NK-92 (cell line): ENCODE results near the gene GRAMD4.
"Not testable (repeated sequence)": the region's sequence is repeated elsewhere in the genome, so short reads cannot be mapped to it uniquely, and the experiment has no call there.

Source experiments
- DNase-seq: peaks from one replicate; lab custom pipeline; 2025; ENCODE audit not compliant: unreplicated experiment; lab: John Stamatoyannopoulos, UW

Gene GRAMD4

DNA sequence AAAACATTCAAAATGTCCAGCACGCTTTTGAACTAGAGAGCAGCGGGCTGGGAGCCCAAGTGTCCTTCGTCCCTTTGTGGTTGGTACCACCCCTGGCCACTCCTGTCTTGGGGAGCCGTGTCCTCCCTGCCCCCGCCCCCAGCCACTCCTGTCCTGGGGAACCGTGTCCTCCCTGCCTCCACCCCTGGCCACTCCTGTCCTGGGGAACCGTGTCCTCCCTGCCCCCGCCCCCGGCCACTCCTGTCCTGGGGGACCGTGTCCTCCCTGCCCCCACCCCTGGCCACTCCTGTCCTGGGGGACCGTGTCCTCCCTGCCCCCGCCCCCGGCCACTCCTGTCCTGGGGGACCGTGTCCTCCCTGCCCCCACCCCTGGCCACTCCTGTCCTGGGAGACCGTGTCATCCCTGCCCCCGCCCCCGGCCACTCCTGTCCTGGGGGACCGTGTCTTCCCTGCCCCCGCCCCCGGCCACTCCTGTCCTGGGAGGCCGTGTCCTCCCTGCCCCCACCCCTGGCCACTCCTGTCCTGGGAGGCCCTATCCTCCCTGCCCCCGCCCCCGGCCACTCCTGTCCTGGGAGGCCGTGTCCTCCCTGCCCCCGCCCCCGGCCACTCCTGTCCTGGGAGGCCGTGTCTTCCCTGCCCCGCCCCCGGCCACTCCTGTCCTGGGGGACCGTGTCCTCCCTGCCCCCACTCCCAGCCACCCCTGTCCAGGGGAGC is 14.9 kb downstream of the GRAMD4 start:
- DNase-seq = not testable (repeated sequence)

- no peak for DNase-seq
Observed at GRCh38 chr22:46635756-46636155, 15.6 kb downstream of the GRAMD4 start.

- DNase-seq = no peak
Observed at GRCh38 chr22:46636221-46637002, 16.2 kb downstream of the GRAMD4 start.

DNA sequence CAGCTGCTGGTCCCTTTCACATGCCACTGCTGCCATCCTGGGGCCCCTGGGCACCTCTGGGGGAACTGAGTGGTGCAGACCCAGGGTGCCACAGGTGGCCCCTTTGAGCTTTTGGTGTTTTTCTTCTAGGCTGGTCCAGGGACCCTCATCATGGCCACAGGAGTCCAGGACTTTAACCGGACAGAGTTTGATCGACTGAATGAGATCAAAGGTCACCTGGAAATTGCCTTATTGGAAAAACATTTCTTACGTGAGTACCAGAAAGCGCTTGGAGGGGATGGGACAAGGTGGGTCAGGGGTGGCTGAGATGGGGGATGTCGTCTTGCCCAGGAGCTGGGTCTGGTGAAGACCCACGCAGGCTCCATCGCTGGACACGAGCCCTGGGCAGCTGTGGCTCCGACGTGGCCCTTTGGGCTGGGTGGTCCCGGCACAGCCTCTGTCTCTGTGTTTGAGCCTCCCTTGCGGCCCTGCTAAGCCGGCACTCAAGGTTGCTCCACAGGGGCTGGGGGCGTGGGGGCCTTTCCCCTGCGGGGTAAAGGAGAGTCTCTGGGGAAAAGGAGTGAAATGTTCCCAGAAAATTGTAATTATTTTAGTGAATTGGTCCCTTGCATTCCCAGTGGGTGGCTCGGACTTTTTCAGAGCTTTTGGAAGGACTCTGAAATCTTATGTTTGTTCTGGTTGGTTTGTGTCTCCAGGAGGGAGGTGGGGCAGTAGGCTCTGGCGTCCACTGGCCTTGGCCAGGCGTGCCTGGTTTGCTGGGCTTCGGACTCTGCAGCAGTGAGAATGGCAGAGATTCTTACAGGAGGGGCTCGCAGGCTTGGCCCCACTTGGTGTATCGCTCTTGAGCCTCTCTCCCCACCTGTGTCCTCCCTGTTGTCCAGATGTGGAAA is 17.8 kb downstream of the GRAMD4 start:
- no peak for DNase-seq

DNA sequence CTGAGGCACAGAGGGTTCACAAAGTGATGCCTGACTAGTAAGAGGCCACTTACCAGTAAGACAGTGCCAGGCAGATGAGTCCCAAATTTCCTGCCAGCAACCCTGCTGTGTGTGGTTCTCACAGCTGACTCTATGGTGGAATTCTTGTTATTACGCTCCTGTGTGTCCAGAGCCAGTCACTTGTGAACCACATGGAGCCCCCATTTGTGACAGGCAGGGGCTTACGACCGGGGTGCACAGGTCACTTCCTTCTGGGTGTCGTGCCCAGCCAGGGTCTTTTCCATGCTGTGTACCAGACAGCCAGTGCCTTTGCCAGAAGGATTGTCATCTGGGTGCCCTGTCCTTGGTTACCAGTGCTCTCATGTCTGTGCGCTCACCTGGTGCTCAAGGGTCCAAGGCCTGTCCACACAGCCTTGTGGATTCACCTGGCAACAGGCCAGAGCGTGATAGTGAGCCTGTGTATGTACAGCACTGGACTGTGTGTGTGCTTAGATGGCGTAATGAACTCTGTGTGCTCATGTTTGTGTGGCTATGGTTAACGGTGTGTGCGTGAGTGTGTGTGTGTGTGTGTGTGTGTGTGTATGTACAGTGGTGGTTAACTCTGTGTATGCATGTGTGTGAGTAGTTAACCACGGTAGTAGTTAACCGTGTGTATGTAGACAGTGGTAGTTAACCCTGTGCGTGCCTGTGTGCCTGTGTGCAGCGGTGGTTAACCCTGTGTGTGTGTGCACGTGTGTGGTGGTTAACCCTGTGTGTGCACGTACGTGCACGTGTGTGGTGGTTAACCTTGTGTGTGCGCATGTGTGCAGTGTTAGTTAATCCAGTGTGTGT is 18.6 kb downstream of the GRAMD4 start:
- no peak for DNase-seq

GRCh38 chr22:46639843-46640242 is 19.7 kb downstream of the GRAMD4 start:
- DNase-seq = no peak

DNA sequence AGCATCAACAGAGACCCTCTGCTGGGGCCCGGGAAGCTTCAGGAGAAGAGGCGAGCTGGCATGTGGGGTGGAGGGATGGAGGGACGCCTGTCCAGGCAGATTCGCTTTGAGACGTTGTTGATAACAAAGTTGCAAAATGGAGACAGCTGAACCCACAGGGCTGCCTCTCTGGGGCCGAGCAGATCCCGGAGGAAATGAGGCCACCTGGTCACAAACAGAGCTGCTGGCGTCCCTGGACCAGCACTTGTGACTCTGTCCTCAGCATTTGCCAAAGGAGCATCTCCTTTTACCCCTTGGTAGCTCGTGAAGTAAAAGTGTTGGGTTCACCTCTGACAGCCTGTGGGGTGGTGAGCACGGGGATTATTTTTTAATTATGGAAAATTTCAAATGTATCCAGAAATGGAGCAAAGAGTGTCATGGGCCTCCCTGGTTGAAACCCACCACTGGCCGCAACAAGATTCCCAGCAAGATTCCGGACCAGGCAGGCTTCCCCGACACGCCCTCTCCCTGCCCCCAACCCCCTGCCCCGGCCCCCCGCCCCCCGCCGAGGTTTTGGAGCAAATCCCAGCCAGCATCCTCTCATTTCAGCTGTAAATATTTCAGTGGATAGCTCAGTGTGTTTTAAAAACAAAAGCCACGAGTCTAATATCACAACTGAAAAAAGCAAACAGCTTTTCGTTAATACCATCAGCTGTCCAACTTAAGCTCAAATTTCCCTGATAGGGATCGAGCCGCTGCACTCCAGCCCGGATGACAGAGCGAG is 20.3 kb downstream of the GRAMD4 start:
- no peak for DNase-seq

DNA sequence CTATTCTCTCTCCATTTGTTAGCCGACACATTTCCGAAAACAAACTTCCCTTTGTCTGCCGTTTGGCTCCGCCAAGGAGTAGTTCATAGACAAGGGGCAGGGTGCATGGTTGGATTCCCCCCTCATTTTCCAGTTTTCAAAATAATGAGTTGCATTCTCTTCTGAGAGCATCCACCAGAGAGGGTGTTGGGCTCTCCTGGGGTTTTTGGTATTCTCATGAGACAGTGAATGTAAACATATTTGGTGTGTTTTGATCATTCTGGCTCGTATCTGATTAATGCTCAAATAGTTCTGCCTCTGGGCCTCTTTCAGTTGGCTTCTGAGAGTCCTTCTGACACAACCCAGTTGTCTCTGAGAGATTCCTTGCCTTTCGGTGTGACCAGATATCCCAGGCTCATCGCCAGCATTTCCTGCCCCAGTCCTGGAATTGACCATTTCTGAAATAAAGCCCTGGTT is 21.7 kb downstream of the GRAMD4 start:
- DNase-seq = no peak

DNA sequence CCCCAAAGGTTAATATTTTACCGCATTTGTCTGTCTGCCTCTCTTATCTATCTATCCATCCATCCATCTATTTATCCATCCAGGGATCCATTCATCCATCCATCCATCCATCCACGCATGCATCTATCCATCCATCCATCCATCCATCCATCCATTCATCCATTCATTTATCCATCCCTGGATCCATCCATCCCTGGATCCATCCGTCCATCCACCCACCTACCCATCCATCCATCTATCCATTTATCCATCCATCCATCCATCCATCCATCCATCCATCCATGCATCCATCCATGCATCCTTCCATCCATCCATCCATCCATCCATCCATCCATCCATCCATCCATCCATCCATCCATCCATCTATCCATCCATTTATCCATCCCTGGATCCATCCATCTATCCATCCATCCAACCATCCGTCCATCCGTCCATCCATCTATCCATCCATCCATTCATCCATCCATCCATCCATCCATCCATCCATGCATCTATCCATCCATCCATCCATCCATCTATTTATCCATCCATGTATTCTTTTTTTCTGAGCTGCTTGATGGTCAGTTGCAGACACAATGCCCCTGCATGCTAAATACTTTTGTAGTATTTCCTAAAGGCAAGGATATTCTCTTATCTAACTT is 22.8 kb downstream of the GRAMD4 start:
- not testable (repeated sequence) for DNase-seq

DNA sequence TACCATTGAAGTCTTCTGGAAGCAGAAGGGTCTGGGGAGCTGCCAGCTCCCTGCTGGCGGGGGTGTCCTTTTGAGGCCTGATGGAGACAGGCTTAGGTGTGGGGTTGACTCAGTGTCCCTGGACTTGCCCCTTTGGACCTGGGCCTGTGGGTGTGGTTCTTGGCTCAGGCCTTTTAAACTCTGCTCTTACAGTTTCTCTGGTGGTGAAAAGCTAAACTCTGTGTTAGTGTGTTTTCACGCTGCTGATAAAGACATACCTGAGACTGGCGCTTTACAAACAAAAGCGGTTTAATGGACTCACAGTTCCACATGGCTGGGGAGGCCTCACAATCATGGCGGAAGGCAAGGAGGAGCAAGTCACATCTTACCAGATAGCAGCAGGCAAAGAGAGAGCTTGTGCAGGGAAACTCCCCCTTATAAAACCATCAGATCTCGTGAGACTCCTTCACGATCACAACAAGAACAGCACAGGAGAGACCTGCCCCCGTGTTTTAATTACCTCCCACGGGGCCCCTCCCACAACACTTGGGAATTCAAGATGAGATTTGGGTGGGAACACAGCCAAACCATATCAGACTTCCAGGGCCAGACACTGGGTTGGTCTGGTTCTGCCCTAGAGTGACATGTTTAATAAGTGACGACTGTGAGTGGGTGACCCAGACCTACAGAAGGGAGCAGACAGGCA is 26.5 kb downstream of the GRAMD4 start:
- DNase-seq = no peak

DNA sequence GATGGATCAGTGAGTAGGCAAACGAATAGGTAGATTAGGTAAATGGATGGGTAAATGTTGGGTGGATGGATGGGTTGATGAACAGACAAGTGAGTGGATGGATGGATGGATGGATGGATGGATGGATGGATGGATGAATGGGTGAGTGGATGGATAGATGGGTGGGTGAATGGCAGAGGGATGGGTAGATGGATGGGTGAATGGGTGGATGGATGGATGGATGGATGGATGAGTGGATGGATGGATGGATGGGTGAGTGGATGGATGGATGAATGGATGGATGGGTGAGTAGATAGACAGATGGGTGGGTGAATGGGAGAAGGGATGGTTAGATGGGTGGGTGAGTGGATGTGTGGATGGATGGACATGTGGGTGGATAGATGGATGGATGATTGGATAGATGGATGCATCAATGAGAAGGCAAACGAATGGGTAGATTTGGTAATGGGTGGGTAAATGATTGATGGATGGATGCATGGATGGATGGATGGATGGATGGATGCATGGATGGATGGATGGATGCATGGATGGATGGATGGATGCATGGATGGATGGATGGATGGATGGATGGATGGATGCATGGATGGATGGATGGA is 28.1 kb downstream of the GRAMD4 start:
- DNase-seq = not testable (repeated sequence)

GRCh38 chr22:46649141-46650077 is 29.2 kb downstream of the GRAMD4 start:
- DNase-seq = no peak

- DNase-seq = no peak
Observed at GRCh38 chr22:46650078-46650810, 30.1 kb downstream of the GRAMD4 start.

GRCh38 chr22:46651316-46651715 is 31.1 kb downstream of the GRAMD4 start:
- no peak for DNase-seq

- DNase-seq = no peak
Observed at GRCh38 chr22:46652081-46652846, 32.1 kb downstream of the GRAMD4 start.

GRCh38 chr22:46652847-46653331 is 32.7 kb downstream of the GRAMD4 start:
- no peak for DNase-seq
